Urinary bladder (tissue), 4 donors: ENCODE results near the gene BRWD1. TPM values are rescaled to one million over a fixed set of nuclear protein-coding genes. Genes with fewer than 3 reads are reported as not detected.

ENCODE experiments used
- DNase-seq: peaks from one replicate; pipeline ENCODE4 v3.0.0-alpha.2; 2015; ENCODE audit errors: extremely low spot score
- H3K27ac ChIP-seq: one replicate; pipeline ENCODE4 v1.5.1; 2013; ENCODE audit warnings: low read depth, mild to moderate bottlenecking, moderate library complexity
- H3K36me3 ChIP-seq: one replicate; pipeline ENCODE4 v1.6.1; 2013; ENCODE audit warnings: mild to moderate bottlenecking, moderate library complexity; ENCODE audit not compliant: insufficient read depth
- H3K4me1 ChIP-seq: one replicate; pipeline ENCODE4 v1.6.1; 2013; ENCODE audit warnings: mild to moderate bottlenecking, moderate library complexity; ENCODE audit not compliant: insufficient read depth
- H3K4me3 ChIP-seq: one replicate; pipeline ENCODE4 v1.5.1; 2013; ENCODE audit warnings: low read depth, low read length
- WGBS: extraction: QIAGEN DNeasy Blood & Tissue Kit; methylation state at CpG from one replicate; pipeline ENCODE4 v1.1.7; 2013; 5-methylcytosine and 5-hydroxymethylcytosine counted together
- polyA plus RNA-seq: library from polyadenylated mRNA; stranded (reverse); fragments of 200-250 nt; gene quantifications from one replicate; pipeline ENCODE4 v1.2.3, GENCODE V29; 2013
- total RNA-seq: library from RNA; depleted of rRNA; stranded (reverse); fragments of >200 nt; gene quantifications from one replicate; pipeline ENCODE4 v1.2.3, GENCODE V29; 2014
- donor health status: healthy with polysubstance abuse.
- donor health status: healthy.

Gene BRWD1
- total and polyA plus RNA-seq, 2 donors, result 19.5 to 195 TPM

GRCh38 chr21:39189857-39190604 is 123.4 kb downstream of the BRWD1 start:
- H3K4me3 ChIP-seq, result no peak overlapping the region
- no peaks in the 10 kb centered on the region for H3K4me1 ChIP-seq
- H3K36me3 ChIP-seq, result no peaks in the 10 kb centered on the region
- H3K27ac ChIP-seq, result no peak overlapping the region
- no peak for DNase-seq

GRCh38 chr21:39188521-39189139 is 124.8 kb downstream of the BRWD1 start:
- Histone ChIP-seq H3K36me3 (no peaks in the 10 kb centered on the region), H3K4me1 (no peaks in the 10 kb centered on the region), H3K4me3 (no peak overlapping the region), H3K27ac (no peak overlapping the region)
- WGBS, result 90% methylated on average over 2 of the region's 2 CpGs
- DNase-seq, result no peak

- Histone ChIP-seq H3K27ac (no peak overlapping the region), H3K36me3 (no peaks in the 10 kb centered on the region), H3K4me1 (no peaks in the 10 kb centered on the region), H3K4me3 (no peak overlapping the region)
- WGBS, result 46% methylated on average over 5 of the region's 5 CpGs
- DNase-seq, result no peak
Observed at GRCh38 chr21:39187141-39187540, 126.3 kb downstream of the BRWD1 start.

- no peak overlapping the region for H3K27ac ChIP-seq
Observed at GRCh38 chr21:39186676-39187075, 126.8 kb downstream of the BRWD1 start.

GRCh38 chr21:39185157-39185556 is 128.3 kb downstream of the BRWD1 start:
- H3K36me3 ChIP-seq, result no peaks in the 10 kb centered on the region
- no peaks in the 10 kb centered on the region for H3K4me1 ChIP-seq
- DNase-seq, result no peak
- no peak overlapping the region for H3K27ac ChIP-seq
- 79% methylated on average over 2 of the region's 2 CpGs for WGBS
- no peak overlapping the region for H3K4me3 ChIP-seq

More at GRCh38 chr21:39186676-39187075, 126.8 kb downstream of the BRWD1 start:
- H3K4me3 ChIP-seq, result no peak overlapping the region
- H3K4me1 ChIP-seq, result no peaks in the 10 kb centered on the region
- no peaks in the 10 kb centered on the region for H3K36me3 ChIP-seq
- DNase-seq, result no peak

GRCh38 chr21:39184050-39184980 is 129.1 kb downstream of the BRWD1 start:
- H3K4me1 ChIP-seq, result no peaks in the 10 kb centered on the region

GRCh38 chr21:39183272-39184049 is 130.0 kb downstream of the BRWD1 start, which contains the start of gene PSMG1:
Gene PSMG1, minus strand, starts transcription at chr21:39183451. Its CDS starts 66 bp downstream, at chr21:39183385.
- under 1% methylated on average over 76 of the region's 76 CpGs for WGBS

More at GRCh38 chr21:39184050-39184980, 129.1 kb downstream of the BRWD1 start:
- Histone ChIP-seq H3K4me3 (peak overlapping the region; percentile 64), H3K27ac (peak overlapping the region; percentile 79), H3K36me3 (no peaks in the 10 kb centered on the region)
- WGBS, result 4% methylated on average over 22 of the region's 22 CpGs
- DNase-seq, result peak; percentile 32

GRCh38 chr21:39182484-39183271 is 130.8 kb downstream of the BRWD1 start:
- peak overlapping the region; percentile 79 for H3K27ac ChIP-seq

More at GRCh38 chr21:39183272-39184049, 130.0 kb downstream of the BRWD1 start, which contains the start of gene PSMG1:
- peak; percentile 64 for DNase-seq
- Histone ChIP-seq H3K27ac (peak within 1 kb of the TSS; percentile 79), H3K4me1 (no peaks in the 10 kb centered on the region), H3K36me3 (no peaks in the 10 kb centered on the region), H3K4me3 (peak within 1 kb of the TSS; percentile 64)

GRCh38 chr21:39182016-39182415 is 131.4 kb downstream of the BRWD1 start:
- 70% methylated on average over 8 of the region's 8 CpGs for WGBS
- no peaks in the 10 kb centered on the region for H3K4me1 ChIP-seq
- no peaks in the 10 kb centered on the region for H3K36me3 ChIP-seq
- no peak for DNase-seq
- no peak overlapping the region for H3K27ac ChIP-seq
- H3K4me3 ChIP-seq, result no peak overlapping the region

More at GRCh38 chr21:39182484-39183271, 130.8 kb downstream of the BRWD1 start:
- DNase-seq, result no peak
- H3K4me3 ChIP-seq, result peak overlapping the region; percentile 64
- H3K36me3 ChIP-seq, result no peaks in the 10 kb centered on the region
- no peaks in the 10 kb centered on the region for H3K4me1 ChIP-seq
- 5% methylated on average over 51 of the region's 51 CpGs for WGBS

- H3K36me3 ChIP-seq, result no peaks in the 10 kb centered on the region
- no peak overlapping the region for H3K27ac ChIP-seq
- 93% methylated on average over 4 of the region's 4 CpGs for WGBS
- no peak for DNase-seq
- no peaks in the 10 kb centered on the region for H3K4me1 ChIP-seq
- no peak overlapping the region for H3K4me3 ChIP-seq
Observed at GRCh38 chr21:39181205-39181818, 132.1 kb downstream of the BRWD1 start.

- Histone ChIP-seq H3K36me3 (no peaks in the 10 kb centered on the region), H3K27ac (no peak overlapping the region), H3K4me1 (no peaks in the 10 kb centered on the region), H3K4me3 (no peak overlapping the region)
- DNase-seq, result no peak
- 94% methylated on average over 2 of the region's 2 CpGs for WGBS
Observed at GRCh38 chr21:39180429-39181019, 132.9 kb downstream of the BRWD1 start.

GRCh38 chr21:39178421-39178820 is 135.0 kb downstream of the BRWD1 start:
- no peaks in the 10 kb centered on the region for H3K36me3 ChIP-seq
- 82% methylated on average over 7 of the region's 7 CpGs for WGBS

More at GRCh38 chr21:39178421-39178820, 135.0 kb downstream of the BRWD1 start:
- Histone ChIP-seq H3K4me1 (no peaks in the 10 kb centered on the region), H3K4me3 (no peak overlapping the region), H3K27ac (no peak overlapping the region)
- DNase-seq, result no peak
